CD8-positive, alpha-beta memory T cell (primary cell): ENCODE measurements around the gene LRP1B. TPM values are rescaled to one million over a fixed set of nuclear protein-coding genes. Genes with fewer than 3 reads are reported as not detected.

Experiments
- CTCF ChIA-PET: fragments of 350-600 bp; sonication (Branson Sonifier 250); formaldehyde crosslinking; loops from one replicate; lab custom pipeline; 2021; ENCODE audit warnings: antibody characterized with exemption; lab: Charles Lee
- POLR2A ChIA-PET: fragments of 350-600 bp; sonication (Branson Sonifier 250); formaldehyde crosslinking; loops from one replicate; lab custom pipeline; 2021; ENCODE audit warnings: antibody characterized with exemption; lab: Charles Lee
- DNase-seq, 5 donors: peaks; one replicate each; pipeline versions ENCODE4 v3.0.0 to v3.0.0-alpha.2; 2020 to 2022; ENCODE audit warnings: mixed read lengths in 1 of 5
- H3K27ac ChIP-seq: one replicate; pipeline ENCODE4 v1.7.0; 2013; ENCODE audit warnings: low read depth, mild to moderate bottlenecking, low read length, moderate library complexity
- H3K27me3 ChIP-seq: 2 replicates; pipeline ENCODE4 v1.7.0; 2013; ENCODE audit warnings: low read length, mild to moderate bottlenecking; ENCODE audit not compliant: insufficient read depth, poor library complexity, severe bottlenecking
- H3K36me3 ChIP-seq: 2 replicates; pipeline ENCODE4 v1.7.0; 2013; ENCODE audit warnings: mild to moderate bottlenecking, low read length, moderate library complexity; ENCODE audit not compliant: insufficient read depth
- H3K4me1 ChIP-seq: 2 replicates; pipeline ENCODE4 v1.7.0; 2013; ENCODE audit warnings: mild to moderate bottlenecking, low read length, moderate library complexity; ENCODE audit not compliant: insufficient read depth
- H3K4me3 ChIP-seq: 2 replicates; pipeline ENCODE4 v1.7.0; 2013; ENCODE audit warnings: mild to moderate bottlenecking, low read length
- H3K9me3 ChIP-seq: 2 replicates; pipeline ENCODE4 v1.7.0; 2013; ENCODE audit warnings: mild to moderate bottlenecking, low read length
- H3K27ac Mint-ChIP-seq, 8 donors: one replicate each; pipeline ENCODE4 v1.8.0; 2020 to 2021; ENCODE audit warnings: mixed read lengths in 8 of 8, mild to moderate bottlenecking in 6 of 8, inconsistent platforms in 3 of 8, moderate library complexity in 3 of 8
- H3K27me3 Mint-ChIP-seq, 2 donors: one replicate each; pipeline ENCODE4 v1.8.0; 2020 to 2021; ENCODE audit warnings: mixed read lengths in 2 of 2, mild to moderate bottlenecking in 1 of 2, moderate library complexity in 1 of 2
- H3K36me3 Mint-ChIP-seq, 3 donors: one replicate each; pipeline ENCODE4 v1.8.0; 2020 to 2021; ENCODE audit warnings: mixed read lengths in 3 of 3, inconsistent platforms in 1 of 3, mild to moderate bottlenecking in 1 of 3
- H3K4me1 Mint-ChIP-seq, 3 donors: one replicate each; pipeline ENCODE4 v1.8.0; 2020 to 2021; ENCODE audit warnings: mixed read lengths in 3 of 3, inconsistent platforms in 1 of 3, mild to moderate bottlenecking in 1 of 3
- H3K4me3 Mint-ChIP-seq, 7 donors: one replicate each; pipeline ENCODE4 v1.8.0; 2020 to 2021; ENCODE audit warnings: mixed read lengths in 7 of 7, mild to moderate bottlenecking in 6 of 7, moderate library complexity in 4 of 7, inconsistent platforms in 2 of 7
- H3K9me3 Mint-ChIP-seq, 5 donors: one replicate each; pipeline ENCODE4 v1.8.0; 2020 to 2022; ENCODE audit warnings: mixed read lengths in 5 of 5, mild to moderate bottlenecking in 3 of 5, moderate library complexity in 2 of 5, inconsistent platforms in 1 of 5
- polyA plus RNA-seq: library from polyadenylated mRNA; unstranded; fragments of 300-500 nt; fragmentation: Illumina TruSeq; gene quantifications from one replicate; pipeline ENCODE4 v1.2.3, GENCODE V29; 2021
- total RNA-seq, 2 experiments: library from RNA; stranded (reverse); gene quantifications; one replicate each; pipeline ENCODE4 v1.2.3, GENCODE V29; 2021

The LRP1B gene
- total and polyA plus RNA-seq, 3 experiments from 2014 or later = not detected

GRCh38 chr2:142048581-142048980 lies 82.2 kb downstream of the LRP1B start:
- Histone ChIP-seq H3K4me3 (no peak overlapping the region), H3K9me3 (no peaks in the 10 kb centered on the region), H3K27me3 (no peaks in the 10 kb centered on the region), H3K27ac (no peak overlapping the region), H3K36me3 (no peaks in the 10 kb centered on the region), H3K4me1 (no peaks in the 10 kb centered on the region)
- Mint-ChIP-seq H3K9me3 (peaks cover 0 to 16% (median 3%) of the 10 kb centered on the region in 5 donors), H3K27ac (no peak overlapping the region), H3K36me3 (no peaks in the 10 kb centered on the region), H3K4me1 (no peaks in the 10 kb centered on the region), H3K27me3 (no peaks in the 10 kb centered on the region), H3K4me3 (no peak overlapping the region)
- ChIA-PET POLR2A (no interaction called here), CTCF (no interaction called here)
- no peak for DNase-seq

- Mint-ChIP-seq H3K4me1 (no peaks in the 10 kb centered on the region), H3K36me3 (no peaks in the 10 kb centered on the region), H3K4me3 (no peak overlapping the region), H3K9me3 (peaks cover 0 to 27% (median 3%) of the 10 kb centered on the region in 5 donors), H3K27me3 (no peaks in the 10 kb centered on the region), H3K27ac (no peak overlapping the region)
- no peak overlapping the region for H3K4me3 ChIP-seq
- POLR2A ChIA-PET = no interaction called here
- no peaks in the 10 kb centered on the region for H3K9me3 ChIP-seq
- no peaks in the 10 kb centered on the region for H3K4me1 ChIP-seq
- no peaks in the 10 kb centered on the region for H3K36me3 ChIP-seq
- H3K27ac ChIP-seq = no peak overlapping the region
- DNase-seq = no peak
- no peaks in the 10 kb centered on the region for H3K27me3 ChIP-seq
- CTCF ChIA-PET = no interaction called here
These were observed 85.2 kb downstream of the LRP1B start for GRCh38 chr2:142045641-142046040.

DNA sequence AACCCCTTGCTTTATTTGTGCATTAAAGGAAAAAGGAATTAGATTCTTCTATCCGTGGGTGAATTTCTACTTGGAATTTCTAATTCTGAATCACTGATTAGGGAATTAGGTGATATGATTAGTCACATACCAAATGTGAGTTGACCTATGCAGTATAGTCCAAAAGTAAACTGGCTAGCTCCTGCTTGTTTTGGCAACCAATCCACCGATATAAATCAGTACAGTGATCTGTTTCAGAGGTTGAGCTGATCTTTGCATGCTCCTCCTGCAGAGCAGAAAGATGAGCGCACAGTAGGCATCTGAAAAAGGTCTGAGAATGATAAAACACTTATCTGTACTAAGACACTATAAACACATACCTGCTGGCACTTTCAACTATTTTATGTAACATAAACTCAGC lies 86.6 kb downstream of the LRP1B start:
- Mint-ChIP-seq H3K27ac (no peak overlapping the region), H3K4me1 (no peaks in the 10 kb centered on the region), H3K27me3 (no peaks in the 10 kb centered on the region), H3K4me3 (no peak overlapping the region), H3K9me3 (peaks cover 0 to 34% (median 3%) of the 10 kb centered on the region in 5 donors), H3K36me3 (no peaks in the 10 kb centered on the region)
- POLR2A ChIA-PET = no interaction called here
- Histone ChIP-seq H3K27ac (no peak overlapping the region), H3K27me3 (no peaks in the 10 kb centered on the region), H3K4me3 (no peak overlapping the region), H3K36me3 (no peaks in the 10 kb centered on the region), H3K4me1 (no peaks in the 10 kb centered on the region), H3K9me3 (no peaks in the 10 kb centered on the region)
- no peak for DNase-seq
- CTCF ChIA-PET = no interaction called here

GRCh38 chr2:142042536-142043199 lies 88.1 kb downstream of the LRP1B start:
- H3K27ac Mint-ChIP-seq = no peak overlapping the region

GRCh38 chr2:142041996-142042395 lies 88.8 kb downstream of the LRP1B start:
- CTCF ChIA-PET = no interaction called here
- no peaks in the 10 kb centered on the region for H3K27me3 Mint-ChIP-seq
- no peak overlapping the region for H3K27ac Mint-ChIP-seq
- Histone ChIP-seq H3K27me3 (no peaks in the 10 kb centered on the region), H3K4me1 (no peaks in the 10 kb centered on the region), H3K4me3 (no peak overlapping the region), H3K36me3 (no peaks in the 10 kb centered on the region), H3K27ac (no peak overlapping the region), H3K9me3 (no peaks in the 10 kb centered on the region)
- H3K4me3 Mint-ChIP-seq = no peak overlapping the region
- no peak for DNase-seq
- H3K36me3 Mint-ChIP-seq = no peaks in the 10 kb centered on the region
- POLR2A ChIA-PET = no interaction called here
- H3K4me1 Mint-ChIP-seq = no peaks in the 10 kb centered on the region
- peaks cover 0 to 40% (median 2%) of the 10 kb centered on the region in 5 donors for H3K9me3 Mint-ChIP-seq

More at GRCh38 chr2:142042536-142043199, 88.1 kb downstream of the LRP1B start:
- Histone ChIP-seq H3K36me3 (no peaks in the 10 kb centered on the region), H3K4me3 (no peak overlapping the region), H3K4me1 (no peaks in the 10 kb centered on the region), H3K27me3 (no peaks in the 10 kb centered on the region), H3K9me3 (no peaks in the 10 kb centered on the region), H3K27ac (no peak overlapping the region)
- Mint-ChIP-seq H3K27me3 (no peaks in the 10 kb centered on the region), H3K4me3 (no peak overlapping the region), H3K36me3 (no peaks in the 10 kb centered on the region), H3K4me1 (no peaks in the 10 kb centered on the region), H3K9me3 (peaks cover 0 to 40% (median 3%) of the 10 kb centered on the region in 5 donors)
- ChIA-PET CTCF (no interaction called here), POLR2A (no interaction called here)
- no peak for DNase-seq

DNA sequence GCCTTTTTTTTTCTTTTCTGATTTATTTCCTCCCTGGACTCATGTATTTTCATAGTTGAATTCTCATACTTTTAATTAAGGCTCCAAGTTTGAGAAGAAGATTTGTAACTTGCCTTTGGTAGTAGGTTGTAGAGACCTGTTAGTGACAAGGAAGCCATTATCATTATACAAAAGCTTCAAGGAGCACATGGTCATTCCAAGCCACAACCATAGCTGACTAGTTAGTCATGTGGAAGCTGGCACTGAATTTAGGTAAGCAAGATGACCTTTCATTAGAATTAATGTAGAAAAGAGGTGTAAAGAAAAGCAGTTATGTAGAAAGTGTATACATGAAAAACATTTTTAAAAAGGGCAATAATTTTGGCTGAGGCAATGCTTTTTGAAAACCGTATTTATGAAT lies 89.7 kb downstream of the LRP1B start:
- Histone ChIP-seq H3K4me1 (no peaks in the 10 kb centered on the region), H3K4me3 (no peak overlapping the region), H3K27me3 (no peaks in the 10 kb centered on the region), H3K27ac (no peak overlapping the region), H3K9me3 (no peaks in the 10 kb centered on the region), H3K36me3 (no peaks in the 10 kb centered on the region)
- Mint-ChIP-seq H3K4me1 (no peaks in the 10 kb centered on the region), H3K9me3 (peaks cover 0 to 41% (median 2%) of the 10 kb centered on the region in 5 donors), H3K27me3 (no peaks in the 10 kb centered on the region), H3K27ac (no peak overlapping the region), H3K36me3 (no peaks in the 10 kb centered on the region), H3K4me3 (no peak overlapping the region)
- ChIA-PET POLR2A (no interaction called here), CTCF (no interaction called here)
- no peak for DNase-seq

GRCh38 chr2:142040556-142040955 lies 90.3 kb downstream of the LRP1B start:
- Mint-ChIP-seq H3K4me1 (no peaks in the 10 kb centered on the region), H3K4me3 (no peak overlapping the region), H3K9me3 (peaks cover 0 to 45% (median 3%) of the 10 kb centered on the region in 5 donors), H3K36me3 (no peaks in the 10 kb centered on the region), H3K27ac (no peak overlapping the region), H3K27me3 (no peaks in the 10 kb centered on the region)
- Histone ChIP-seq H3K4me3 (no peak overlapping the region), H3K4me1 (no peaks in the 10 kb centered on the region), H3K36me3 (no peaks in the 10 kb centered on the region), H3K27me3 (no peaks in the 10 kb centered on the region), H3K9me3 (no peaks in the 10 kb centered on the region), H3K27ac (no peak overlapping the region)
- POLR2A ChIA-PET = no interaction called here
- no peak for DNase-seq
- CTCF ChIA-PET = no interaction called here

- H3K4me1 ChIP-seq = no peaks in the 10 kb centered on the region
- no peak overlapping the region for H3K4me3 Mint-ChIP-seq
- no peaks in the 10 kb centered on the region for H3K9me3 ChIP-seq
- H3K36me3 Mint-ChIP-seq = no peaks in the 10 kb centered on the region
- ChIA-PET POLR2A (no interaction called here), CTCF (no interaction called here)
- H3K27ac ChIP-seq = no peak overlapping the region
- no peak overlapping the region for H3K4me3 ChIP-seq
- H3K27me3 ChIP-seq = no peaks in the 10 kb centered on the region
- H3K4me1 Mint-ChIP-seq = no peaks in the 10 kb centered on the region
- H3K27me3 Mint-ChIP-seq = no peaks in the 10 kb centered on the region
- DNase-seq = no peak
- H3K27ac Mint-ChIP-seq = no peak overlapping the region
- H3K9me3 Mint-ChIP-seq = peaks cover 0 to 45% (median 3%) of the 10 kb centered on the region in 5 donors
- no peaks in the 10 kb centered on the region for H3K36me3 ChIP-seq
These were observed 92.0 kb downstream of the LRP1B start for GRCh38 chr2:142038826-142039225.
